Astrocyte of the spinal cord (primary cell): ENCODE results near the gene PPP6R1.
A peak's percentile ranks its signal among the peaks of the same experiment; 100 is the strongest.

Experiments used
- DNase-seq: peaks from one replicate; pipeline ENCODE4 v3.0.0; 2011; ENCODE audit warnings: low read depth, low spot score
- H3K4me3 ChIP-seq: 2 replicates; pipeline ENCODE4 v1.5.1; 2011; ENCODE audit warnings: low read depth, mild to moderate bottlenecking, low read length, moderate library complexity
- in situ Hi-C: cut with HindIII; loops from 2 replicates; pipeline ENCODE4 v1.10.0; 2017; ENCODE audit warnings: low sequenced_read_pairs
- TF ChIP-seq, protein P1 (sequence below): IDR thresholded peaks from 2 replicates; pipeline ENCODE4 v1.5.1; 2012; ENCODE audit warnings: low read depth, mild to moderate bottlenecking, low read length, inconsistent platforms

PPP6R1 gene

DNA sequence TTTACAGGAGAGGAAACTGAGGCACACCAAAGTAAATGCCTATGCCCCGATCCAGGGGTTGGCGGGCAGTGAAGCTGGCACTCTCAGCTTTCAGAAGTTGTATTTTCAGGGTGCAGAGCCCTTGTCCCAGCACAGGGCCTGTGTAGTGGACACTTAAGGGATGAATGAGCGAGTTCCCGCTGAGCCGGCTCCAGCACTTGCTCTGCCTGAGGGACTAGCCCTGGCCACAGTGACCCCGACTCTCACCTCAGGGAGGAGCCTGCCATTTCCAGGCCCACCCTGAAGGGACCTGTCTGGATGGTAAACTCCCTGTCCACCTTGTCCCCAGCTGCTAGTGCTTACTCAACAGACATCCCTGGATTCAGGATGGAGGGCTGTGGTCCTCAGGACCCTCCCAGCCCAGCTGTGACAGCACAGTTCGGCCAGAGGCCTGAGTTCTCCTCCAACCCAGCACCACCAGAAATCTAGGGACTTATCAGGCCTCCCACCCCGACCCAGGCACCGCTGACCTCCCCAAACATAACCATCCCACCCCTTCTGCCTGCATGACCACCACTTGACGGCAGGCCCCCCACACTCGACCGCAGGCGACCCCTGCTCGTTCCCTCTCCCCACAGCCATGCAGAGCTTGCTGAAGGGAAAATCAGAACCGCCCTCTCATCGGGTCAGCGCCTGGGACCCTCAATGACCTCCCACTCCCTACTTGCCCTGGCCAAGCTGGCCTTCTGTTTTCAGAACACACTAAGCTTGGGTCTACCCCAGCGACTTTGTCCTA is 8.4 kb downstream of the PPP6R1 start:
- in situ Hi-C loops, result no loop called here
- no peak overlapping the region for H3K4me3 ChIP-seq
- no peak for DNase-seq
- TF ChIP-seq, protein P1, sequence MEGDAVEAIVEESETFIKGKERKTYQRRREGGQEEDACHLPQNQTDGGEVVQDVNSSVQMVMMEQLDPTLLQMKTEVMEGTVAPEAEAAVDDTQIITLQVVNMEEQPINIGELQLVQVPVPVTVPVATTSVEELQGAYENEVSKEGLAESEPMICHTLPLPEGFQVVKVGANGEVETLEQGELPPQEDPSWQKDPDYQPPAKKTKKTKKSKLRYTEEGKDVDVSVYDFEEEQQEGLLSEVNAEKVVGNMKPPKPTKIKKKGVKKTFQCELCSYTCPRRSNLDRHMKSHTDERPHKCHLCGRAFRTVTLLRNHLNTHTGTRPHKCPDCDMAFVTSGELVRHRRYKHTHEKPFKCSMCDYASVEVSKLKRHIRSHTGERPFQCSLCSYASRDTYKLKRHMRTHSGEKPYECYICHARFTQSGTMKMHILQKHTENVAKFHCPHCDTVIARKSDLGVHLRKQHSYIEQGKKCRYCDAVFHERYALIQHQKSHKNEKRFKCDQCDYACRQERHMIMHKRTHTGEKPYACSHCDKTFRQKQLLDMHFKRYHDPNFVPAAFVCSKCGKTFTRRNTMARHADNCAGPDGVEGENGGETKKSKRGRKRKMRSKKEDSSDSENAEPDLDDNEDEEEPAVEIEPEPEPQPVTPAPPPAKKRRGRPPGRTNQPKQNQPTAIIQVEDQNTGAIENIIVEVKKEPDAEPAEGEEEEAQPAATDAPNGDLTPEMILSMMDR, result no peak

GRCh38 chr19:55249841-55250240 is 9.0 kb downstream of the PPP6R1 start:
- no peak overlapping the region for H3K4me3 ChIP-seq
- DNase-seq, result no peak
- TF ChIP-seq, protein P1, result no peak
- in situ Hi-C loops, result no loop called here

DNA sequence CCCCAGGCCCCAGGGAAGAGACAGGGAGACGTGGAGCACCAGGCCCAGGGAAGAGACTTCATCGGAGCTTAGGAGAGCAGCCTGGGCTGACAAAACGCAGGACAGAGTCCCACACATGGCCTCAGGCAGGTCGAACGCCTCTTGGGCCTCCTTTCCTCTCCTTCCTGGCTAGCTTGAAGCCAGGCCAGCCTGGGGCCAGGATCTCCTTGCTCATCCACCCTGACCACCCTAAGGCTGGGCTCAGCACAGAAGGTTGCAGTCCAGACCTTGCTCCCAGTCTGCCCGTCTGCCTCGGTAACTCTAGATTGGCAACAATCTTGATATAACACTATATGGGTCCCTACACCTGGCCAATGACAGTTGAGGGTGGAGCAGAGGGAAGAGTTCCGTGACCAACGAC is 10.1 kb downstream of the PPP6R1 start:
- DNase-seq, result no peak
- TF ChIP-seq, protein P1, result no peak
- in situ Hi-C loops, result no loop called here
- no peak overlapping the region for H3K4me3 ChIP-seq

DNA sequence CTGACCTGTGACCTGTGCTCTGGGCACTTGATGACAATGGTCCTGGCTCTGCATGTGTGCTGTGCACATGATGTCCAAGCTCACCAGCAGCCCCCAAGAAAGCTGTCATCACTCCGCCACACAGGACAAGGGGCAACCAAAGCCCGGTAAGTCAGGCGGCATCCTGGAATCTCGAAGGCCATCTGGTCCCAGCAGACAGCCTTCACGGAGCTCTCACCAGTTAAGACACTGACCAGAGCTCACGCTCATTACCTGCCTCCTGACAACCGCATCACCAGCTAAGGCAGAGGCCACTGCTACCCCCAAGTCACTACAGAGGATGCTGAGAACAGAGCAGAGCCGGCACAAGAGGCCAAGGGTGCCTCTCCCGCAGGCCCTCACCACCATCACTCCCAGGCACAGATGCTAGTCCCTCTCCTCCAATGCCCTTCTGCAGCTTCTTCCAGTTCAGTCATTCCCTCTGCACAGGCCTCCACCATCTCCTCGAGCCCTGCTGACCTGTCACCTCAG is 10.6 kb downstream of the PPP6R1 start:
- in situ Hi-C loops, result no loop called here
- DNase-seq, result no peak
- no peak overlapping the region for H3K4me3 ChIP-seq
- TF ChIP-seq, protein P1, result no peak

GRCh38 chr19:55247621-55248099 is 11.2 kb downstream of the PPP6R1 start:
- TF ChIP-seq, protein P1, result no peak
- DNase-seq, result peak; percentile 20
- in situ Hi-C loops, result no loop called here
- no peak overlapping the region for H3K4me3 ChIP-seq

DNA sequence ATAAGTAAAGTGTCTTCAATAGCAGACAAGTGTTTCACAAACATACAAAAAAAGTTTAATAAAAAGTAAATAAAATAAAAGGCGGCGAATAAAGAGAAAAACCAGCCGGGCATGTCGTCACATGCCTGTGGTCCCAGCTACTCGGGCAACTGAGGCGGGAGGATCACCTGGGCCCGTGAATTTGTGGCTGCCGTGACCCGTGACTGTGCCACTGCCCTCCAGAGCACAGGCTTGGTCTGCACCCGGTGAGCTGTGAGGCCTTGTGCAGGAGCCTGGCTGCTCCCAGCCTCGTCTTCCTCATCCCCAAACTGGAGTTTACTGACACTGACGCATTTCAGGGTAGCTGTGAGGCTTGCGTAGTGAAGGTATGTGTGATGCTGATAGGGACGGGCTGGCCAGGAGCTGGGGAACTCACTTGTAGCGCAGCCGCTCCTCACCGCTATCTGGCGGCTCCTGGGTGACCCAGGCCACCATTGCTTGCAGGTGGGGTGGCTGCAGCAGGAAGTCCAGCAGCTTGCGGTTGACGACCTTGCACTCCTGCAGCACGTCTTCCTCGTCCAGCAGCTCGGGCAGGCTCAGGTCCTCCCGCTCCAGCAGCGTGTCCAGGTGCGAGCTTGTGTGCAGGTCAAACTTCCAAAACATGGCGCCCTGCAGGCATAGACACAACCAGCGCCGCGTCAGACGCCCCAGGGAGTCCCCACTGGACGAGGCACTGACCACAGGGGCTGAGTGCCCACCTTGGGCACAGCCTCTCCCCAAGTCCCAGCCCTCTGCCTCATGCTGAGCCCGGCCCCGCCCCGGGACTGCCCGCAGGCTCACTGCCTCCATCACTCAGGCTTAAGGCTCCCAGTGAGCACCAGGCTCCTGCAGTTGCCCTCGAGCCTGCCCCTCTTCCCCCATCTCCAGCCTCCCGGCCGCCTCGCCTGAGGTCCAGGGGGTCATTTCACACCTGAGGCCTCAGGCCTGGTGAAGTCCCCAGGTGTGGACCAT is 12.1 kb downstream of the PPP6R1 start:
- H3K4me3 ChIP-seq, result no peak overlapping the region
- in situ Hi-C loops, result no loop called here
- TF ChIP-seq, protein P1, result no peak
- no peak for DNase-seq
